OCI-LY1 (cell line): Measurements from ENCODE around the gene MED14.

Source experiments
- CTCF ChIP-seq: fragments of 200-600 bp; sonication (generic), shearing (Covaris generic); IDR thresholded peaks from 2 replicates; pipeline ENCODE4 v1.5.1; 2017; ENCODE audit warnings: mild to moderate bottlenecking, antibody characterized with exemption, low read length, moderate library complexity, mixed read lengths
- EZH2 ChIP-seq: fragments of 200-600 bp; sonication (generic), shearing (Covaris generic); IDR thresholded peaks from 2 replicates; pipeline ENCODE4 v1.8.0; 2017; ENCODE audit warnings: borderline replicate concordance, mixed run types, mild to moderate bottlenecking, antibody characterized with exemption, low read length, moderate library complexity, mixed read lengths

- TF ChIP-seq EZH2 (no peak), CTCF (peak; percentile 14; the same call in 1 of the 2 replicates)
Observed at GRCh38 chrX:40647307-40648197, 87.8 kb downstream of the MED14 start, which contains the start of gene CXorf38.
